GM12878 (cell line): ENCODE data around the gene ARSI. TPM values are rescaled to one million over a fixed set of nuclear protein-coding genes. Genes with fewer than 3 reads are reported as not detected.

Experiments
- ATAC-seq: fragments of 200-7000 bp; cut with Tn5 transposase; 3 replicates; pipeline ENCODE4 v1.9.1; 2020; ENCODE audit warnings: mild to moderate bottlenecking, moderate library complexity
- BruUV-seq: library from RNA; stranded (reverse); fragments of 400-500 nt; replicated peaks from 2 replicates; lab custom pipeline; 2021; lab: Mats Ljungman, UMichigan
- CTCF ChIA-PET: fragments of 300-600 bp; sonication (Branson Sonifier 250); formaldehyde crosslinking; extraction: SDS; loops from one replicate; lab custom pipeline; 2021; ENCODE audit warnings: inconsistent platforms; lab: Yijun Ruan, JAX
- POLR2A ChIA-PET: fragments of 350-600 bp; formaldehyde crosslinking; extraction: SDS; loops from one replicate; lab custom pipeline; 2021; ENCODE audit warnings: inconsistent platforms; lab: Charles Lee
- RAD21 ChIA-PET: fragments of 300-600 bp; sonication (Branson Sonifier 250); formaldehyde crosslinking; loops from one replicate; lab custom pipeline; 2023; ENCODE audit warnings: antibody characterized with exemption; ENCODE audit not compliant: unreplicated experiment; lab: Charles Lee
- SMC1A ChIA-PET: fragments of 300-600 bp; sonication (Branson Sonifier 250); formaldehyde crosslinking; loops from one replicate; lab custom pipeline; 2023; ENCODE audit not compliant: unreplicated experiment, uncharacterized antibody; lab: Charles Lee
- DNase-seq: peaks from one replicate; pipeline ENCODE4 v3.0.0-alpha.2; 2011; ENCODE audit warnings: low read depth, low spot score
- FAIRE-seq: peaks from 3 replicates; lab custom pipeline; 2011; peaks lifted over from hg19 to GRCh38; lab: Jason Lieb, UNC
- H2AFZ ChIP-seq: 2 replicates; pipeline ENCODE4 v1.6.0; 2011; ENCODE audit warnings: low read depth, low read length, control low read depth; ENCODE audit not compliant: control insufficient read depth
- H3K27ac ChIP-seq: 2 replicates; pipeline ENCODE4 v1.5.1; 2011; ENCODE audit warnings: control low read depth; ENCODE audit not compliant: control insufficient read depth, insufficient read depth
- H3K27me3 ChIP-seq, 2 experiments: replicated peaks in 1 of 2; 2 replicates each; pipeline versions ENCODE4 v1.6.0 to v1.6.1; 2011; ENCODE audit warnings: low read length in 1 of 2; ENCODE audit not compliant: control insufficient read depth in 2 of 2, insufficient read depth in 2 of 2
- H3K36me3 ChIP-seq, 2 experiments: 2 replicates each; pipeline ENCODE4 v1.5.1; 2011; ENCODE audit warnings: low read length in 1 of 2; ENCODE audit not compliant: control insufficient read depth in 2 of 2, insufficient read depth in 2 of 2
- H3K4me1 ChIP-seq: 2 replicates; pipeline ENCODE4 v1.6.1; 2011; ENCODE audit warnings: mild to moderate bottlenecking, low read length, moderate library complexity, mixed read lengths; ENCODE audit not compliant: control insufficient read depth, insufficient read depth
- H3K4me2 ChIP-seq: 2 replicates; pipeline ENCODE4 v1.6.0; 2011; ENCODE audit warnings: control low read depth; ENCODE audit not compliant: control insufficient read depth, insufficient read depth
- H3K4me3 ChIP-seq: fragments of 200-600 bp; sonication (generic); 2 replicates; pipeline ENCODE4 v1.5.1; 2016
- H3K79me2 ChIP-seq: 2 replicates; pipeline ENCODE4 v1.6.0; 2011; ENCODE audit warnings: low read length; ENCODE audit not compliant: control insufficient read depth, insufficient read depth
- H3K9ac ChIP-seq: 2 replicates; pipeline ENCODE4 v1.8.0; 2011; ENCODE audit warnings: low read length, control low read depth, mixed read lengths; ENCODE audit not compliant: control insufficient read depth, insufficient read depth
- H3K9me3 ChIP-seq: replicated peaks from 3 replicates; pipeline ENCODE4 v1.5.1; 2011; ENCODE audit warnings: mild to moderate bottlenecking, low read length; ENCODE audit not compliant: control insufficient read depth, insufficient read depth
- H4K20me1 ChIP-seq: 2 replicates; pipeline ENCODE4 v1.6.0; 2011; ENCODE audit not compliant: control insufficient read depth, insufficient read depth
- IKZF2 ChIP-seq, 2 experiments: fragments of 450-650 bp; IDR thresholded peaks; 2 replicates each; pipeline ENCODE4 v1.6.1; 2017; ENCODE audit warnings: mild to moderate bottlenecking in 2 of 2, moderate library complexity in 2 of 2
- MTA2 ChIP-seq: fragments of 450-650 bp; IDR thresholded peaks from 2 replicates; pipeline ENCODE4 v1.6.1; 2016; ENCODE audit warnings: low read depth, mild to moderate bottlenecking, moderate library complexity
- WGBS: methylation state at CpG from one replicate; pipeline ENCODE4 v1.1.6; 2016; ENCODE audit warnings: low lambda C conversion rate; ENCODE audit not compliant: insufficient replicate concordance, insufficient coverage; ENCODE audit errors: missing lambda C conversion rate; 5-methylcytosine and 5-hydroxymethylcytosine counted together
- in situ Hi-C: fragments of 300-500 bp; cut with MboI; formaldehyde crosslinking; loops from 9 replicates; pipeline ENCODE4 v1.14.3; 2018; ENCODE audit warnings: mixed read lengths
- intact Hi-C: fragments of 100-400 bp; cut with micrococcal nuclease; formaldehyde crosslinking; loops from one replicate; pipeline ENCODE4 v1.14.2; 2022; ENCODE audit not compliant: unreplicated experiment
- polyA plus RNA-seq, 11 experiments: library from polyadenylated mRNA; depleted of rRNA in 4 of 11; unstranded in 6 of 11; stranded (reverse) in 5 of 11; fragments of >200 nt; fragmentation: Nextera tagmentation in 4 of 11; fragmentation: Illumina TruSeq in 1 of 11; extraction: Ambion mirVana in 4 of 11; extraction: Trizol in 1 of 11; gene quantifications; 1 replicate in 1 of 11; 2 replicates in 10 of 11; pipeline versions ENCODE4 v1.2.1 to v1.2.3, GENCODE V29; 2011 to 2016; ENCODE audit warnings: inconsistent platforms in 2 of 11, missing spikeins in 2 of 11, low read depth in 1 of 11
- total RNA-seq, 4 experiments: library from RNA; depleted of rRNA in 3 of 4; stranded (reverse); fragments of >200 nt in 3 of 4; fragmentation: Illumina TruSeq in 1 of 4; extraction: Trizol in 1 of 4; gene quantifications; 2 replicates each; pipeline versions ENCODE4 v1.2.1 to v1.2.3, GENCODE V29; 2013 to 2021
- TF ChIP-seq, protein P1 (sequence below): IDR thresholded peaks from 2 replicates; pipeline ENCODE4 v1.6.1; 2011; ENCODE audit warnings: borderline replicate concordance, low read depth, mild to moderate bottlenecking, moderate library complexity, mixed read lengths, low read length; ENCODE audit not compliant: insufficient read depth; ENCODE audit errors: extremely low read length

ARSI gene
- total and polyA plus RNA-seq, 10 of the 15 experiments (the other 5 are each of a cell fraction or from before 2014, with no cell fraction given), result not detected

DNA sequence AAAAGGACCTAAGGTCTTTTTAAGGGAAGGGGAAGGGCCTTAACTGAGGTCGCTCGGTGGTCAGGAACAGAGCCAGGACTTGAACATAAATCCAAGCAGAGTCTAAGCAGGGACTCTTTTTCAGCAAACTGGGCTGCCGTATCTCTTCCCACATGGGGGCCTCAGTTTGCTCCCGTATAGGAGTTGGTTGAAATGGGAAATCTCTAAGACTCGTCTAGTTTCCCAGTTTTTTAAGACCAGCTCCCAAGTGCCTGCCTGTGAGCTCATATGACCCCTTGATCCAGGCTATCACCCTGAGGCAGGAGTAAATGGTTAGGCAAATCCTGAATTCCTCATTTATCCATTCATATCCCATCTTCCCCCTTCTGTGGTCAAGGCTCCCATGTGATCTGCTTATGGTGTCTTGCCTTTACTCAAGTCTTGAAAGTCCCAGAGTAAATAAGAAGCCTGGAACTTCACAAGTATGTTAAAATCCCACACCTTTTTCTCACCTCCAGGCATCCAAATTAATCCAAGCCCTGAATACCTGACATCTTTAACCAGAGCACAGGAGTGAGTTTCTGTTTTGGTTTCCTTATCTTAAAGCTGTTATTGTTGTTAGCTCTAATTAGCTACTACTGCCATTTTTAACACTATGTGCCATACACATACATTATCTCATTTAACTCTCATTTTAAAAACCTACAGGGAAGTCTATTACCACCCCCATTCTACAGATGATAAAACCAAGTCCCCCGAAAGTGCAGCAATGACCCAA lies 3.0 kb downstream of the ARSI start:
- Histone ChIP-seq H3K27me3 (peaks cover 0 to 5% of the 10 kb centered on the region in 2 experiments; a peak in 3 of 4 replicates), H3K4me1 (no peaks in the 10 kb centered on the region), H3K4me3 (no peak overlapping the region), H3K36me3 (no peaks in the 10 kb centered on the region), H3K79me2 (no peaks in the 10 kb centered on the region), H3K4me2 (no peak overlapping the region), H4K20me1 (no peaks in the 10 kb centered on the region; the same call in 1 of the 2 replicates), H3K9me3 (no peaks in the 10 kb centered on the region), H3K9ac (no peak overlapping the region), H2AFZ (no peak overlapping the region), H3K27ac (no peak overlapping the region)
- FAIRE-seq (no peak), DNase-seq (no peak), ATAC-seq (peak; percentile 67)
- BruUV-seq, result no TSS peak
- WGBS, result 39% methylated on average over 6 of the region's 6 CpGs
- in situ Hi-C loops (no loop called here), intact Hi-C loops (no loop called here)
- SMC1A ChIA-PET, result interaction anchor here (0.5 to 1.4 kb wide), 5 partner anchors 8 to 83 kb away, joined by 3 to 4 read pairs (median 3); no protein-coding TSS in a partner anchor
- TF ChIP-seq, protein P1, sequence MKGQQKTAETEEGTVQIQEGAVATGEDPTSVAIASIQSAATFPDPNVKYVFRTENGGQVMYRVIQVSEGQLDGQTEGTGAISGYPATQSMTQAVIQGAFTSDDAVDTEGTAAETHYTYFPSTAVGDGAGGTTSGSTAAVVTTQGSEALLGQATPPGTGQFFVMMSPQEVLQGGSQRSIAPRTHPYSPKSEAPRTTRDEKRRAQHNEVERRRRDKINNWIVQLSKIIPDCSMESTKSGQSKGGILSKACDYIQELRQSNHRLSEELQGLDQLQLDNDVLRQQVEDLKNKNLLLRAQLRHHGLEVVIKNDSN, result no peak
- TF ChIP-seq IKZF2 (IDR thresholded peaks at IDR 0.05) (peak in 1 of 2 experiments; percentile 15; a peak in 1 of 4 replicates), MTA2 (peak; percentile 29; the same call in 1 of the 2 replicates)
- POLR2A ChIA-PET, result interaction anchor here (0.5 kb wide), 1 partner anchor 371 kb away, joined by 3 read pairs; no protein-coding TSS in a partner anchor
- RAD21 ChIA-PET, result no interaction called here
- CTCF ChIA-PET, result interaction anchor here (0.6 kb wide), 1 partner anchor 38 kb away, joined by 3 read pairs; no protein-coding TSS in a partner anchor
